DLD1 (cell line): ENCODE results near the gene TFIP11.

Experiments used
- in situ Hi-C: cut with HindIII; loops from 2 replicates; pipeline ENCODE4 v1.10.0; 2017; ENCODE audit warnings: low sequenced_read_pairs

TFIP11 gene

GRCh38 chr22:26452236-26453016 lies 59.8 kb downstream of the TFIP11 start:
- in situ Hi-C loops = no loop called here

GRCh38 chr22:26450453-26451185 lies 61.7 kb downstream of the TFIP11 start:
- in situ Hi-C loops = no loop called here

GRCh38 chr22:26448941-26449340 lies 63.3 kb downstream of the TFIP11 start:
- in situ Hi-C loops = no loop called here

- in situ Hi-C loops = no loop called here
Measured at GRCh38 chr22:26448334-26448733, 63.9 kb downstream of the TFIP11 start.

GRCh38 chr22:26447584-26448329 lies 64.5 kb downstream of the TFIP11 start:
- in situ Hi-C loops = no loop called here

- in situ Hi-C loops = no loop called here
Measured at GRCh38 chr22:26446808-26447515, 65.3 kb downstream of the TFIP11 start.

- in situ Hi-C loops = no loop called here
Measured at GRCh38 chr22:26445577-26446275, 66.5 kb downstream of the TFIP11 start.

- in situ Hi-C loops = no loop called here
Measured at GRCh38 chr22:26444777-26445176, 67.5 kb downstream of the TFIP11 start.

- in situ Hi-C loops = no loop called here
Measured at GRCh38 chr22:26443901-26444690, 68.2 kb downstream of the TFIP11 start.

- in situ Hi-C loops = no loop called here
Measured at GRCh38 chr22:26442086-26442756, 70.1 kb downstream of the TFIP11 start.
